NK-92 treated with Interleukin-12 subunit alpha and Interleukin-12 subunit beta, amount 100 ng/mL, for 24 hours (cell line): Measurements from ENCODE around the gene TEAD4.

Experiments
- DNase-seq: peaks from one replicate; lab custom pipeline; 2025; lab: John Stamatoyannopoulos, UW

Gene TEAD4

GRCh38 chr12:2959192-2959504 is at the start of gene TEAD4:
TSS of gene TEAD4 (plus strand) at chr12:2959397.
- DNase-seq = no peak

GRCh38 chr12:2912216-2912575 is 47.0 kb upstream of the TEAD4 start:
- DNase-seq = no peak

- DNase-seq = no peak
Measured at GRCh38 chr12:2919249-2919648, 39.9 kb upstream of the TEAD4 start.

GRCh38 chr12:2922329-2922728 is 36.9 kb upstream of the TEAD4 start:
- no peak for DNase-seq

- no peak for DNase-seq
Measured at GRCh38 chr12:2923057-2923456, 36.1 kb upstream of the TEAD4 start.

GRCh38 chr12:2924019-2924418 is 35.2 kb upstream of the TEAD4 start:
- DNase-seq = no peak

GRCh38 chr12:2925322-2925995 is 33.7 kb upstream of the TEAD4 start:
- no peak for DNase-seq

- no peak for DNase-seq
Measured at GRCh38 chr12:2930865-2931264, 28.3 kb upstream of the TEAD4 start.

- no peak for DNase-seq
Measured at GRCh38 chr12:2933586-2933985, 25.6 kb upstream of the TEAD4 start.

GRCh38 chr12:2934371-2934770 is 24.8 kb upstream of the TEAD4 start:
- no peak for DNase-seq

- DNase-seq = no peak
Measured at GRCh38 chr12:2936301-2936700, 22.9 kb upstream of the TEAD4 start.

GRCh38 chr12:2937500-2937899 is 21.7 kb upstream of the TEAD4 start:
- no peak for DNase-seq

GRCh38 chr12:2939191-2939590 is 20.0 kb upstream of the TEAD4 start:
- DNase-seq = no peak

GRCh38 chr12:2940564-2940963 is 18.6 kb upstream of the TEAD4 start:
- DNase-seq = no peak

- no peak for DNase-seq
Measured at GRCh38 chr12:2941524-2941923, 17.7 kb upstream of the TEAD4 start.

- DNase-seq = no peak
Measured at GRCh38 chr12:2944401-2945047, 14.7 kb upstream of the TEAD4 start.

GRCh38 chr12:2949411-2949810 is 9.8 kb upstream of the TEAD4 start:
- DNase-seq = no peak

GRCh38 chr12:2955888-2956287 is 3.3 kb upstream of the TEAD4 start:
- no peak for DNase-seq

- no peak for DNase-seq
Measured at GRCh38 chr12:2957816-2958431, 1.3 kb upstream of the TEAD4 start.

- DNase-seq = no peak
Measured at GRCh38 chr12:2958432-2959191, 585 bp upstream of the TEAD4 start.

GRCh38 chr12:2959505-2960389 is 550 bp downstream of the TEAD4 start:
- DNase-seq = no peak

- no peak for DNase-seq
Measured at GRCh38 chr12:2960390-2960956, 1.3 kb downstream of the TEAD4 start.
